A549 (cell line): ENCODE measurements around the gene LCOR. TPM values are rescaled to one million over a fixed set of nuclear protein-coding genes. Genes with fewer than 3 reads are reported as not detected.

Source experiments
- ATAC-seq, 2 experiments: fragments of 200-7000 bp in 1 of 2; fragments of >200 bp in 1 of 2; cut with Nextera tagmentation in 1 of 2; cut with Tn5 transposase in 1 of 2; 3 replicates each; pipeline versions ENCODE4 v1.8.0 to v1.9.1; 2018 to 2020; ENCODE audit warnings: mild to moderate bottlenecking in 1 of 2, moderate library complexity in 1 of 2
- CTCF ChIA-PET: fragments of 300-600 bp; sonication (Branson Sonifier 250); formaldehyde crosslinking; extraction: SDS; loops from one replicate; lab custom pipeline; 2021; ENCODE audit warnings: antibody characterized with exemption, inconsistent platforms; lab: Yijun Ruan, JAX
- POLR2A ChIA-PET: fragments of 350-600 bp; formaldehyde crosslinking; extraction: SDS; loops from one replicate; lab custom pipeline; 2021; ENCODE audit warnings: antibody characterized with exemption, inconsistent platforms; lab: Yijun Ruan, JAX
- DNase-seq, 2 experiments: peaks; one replicate each; pipeline versions ENCODE4 v3.0.0 to v3.0.0-alpha.2; 2011 to 2016; ENCODE audit warnings: low read depth in 1 of 2, low spot score in 1 of 2
- FAIRE-seq: peaks from 2 replicates; lab custom pipeline; 2011; peaks lifted over from hg19 to GRCh38; lab: Jason Lieb, UNC
- H3K27ac ChIP-seq, 2 experiments: fragments of >200 bp; sonication (Bioruptor Twin); formaldehyde crosslinking; 3 replicates each; pipeline ENCODE4 v1.5.1; 2016 to 2017
- H3K4me1 ChIP-seq: fragments of >200 bp; sonication (Bioruptor Twin); formaldehyde crosslinking; 3 replicates; pipeline ENCODE4 v1.6.1; 2016
- H3K4me2 ChIP-seq: fragments of >200 bp; sonication (Bioruptor Twin); formaldehyde crosslinking; 3 replicates; pipeline ENCODE4 v1.6.1; 2016
- H3K4me3 ChIP-seq: fragments of >200 bp; sonication (Bioruptor Twin); formaldehyde crosslinking; 3 replicates; pipeline ENCODE4 v1.5.1; 2016
- H3K9me3 ChIP-seq: fragments of >200 bp; sonication (Bioruptor Twin); formaldehyde crosslinking; 3 replicates; pipeline ENCODE4 v1.6.1; 2016
- BHLHE40 ChIP-seq: IDR thresholded peaks from 2 replicates; pipeline ENCODE4 v1.6.1; 2012; ENCODE audit warnings: low read depth, low read length, inconsistent platforms
- CEBPB ChIP-seq, 2 experiments: fragments of >200 bp in 1 of 2; sonication (Bioruptor Twin) in 1 of 2; formaldehyde crosslinking in 1 of 2; IDR thresholded peaks; 2 replicates each; pipeline ENCODE4 v1.6.1; 2012 to 2016
- CHD4 ChIP-seq: fragments of 200-600 bp; sonication (generic); IDR thresholded peaks from 2 replicates; pipeline ENCODE4 v1.6.1; 2016; ENCODE audit warnings: antibody characterized with exemption, mild to moderate bottlenecking, borderline replicate concordance
- EHMT2 ChIP-seq: fragments of 200-600 bp; sonication (generic); IDR thresholded peaks from 2 replicates; pipeline ENCODE4 v1.6.1; 2016; ENCODE audit warnings: antibody characterized with exemption, low read depth, mild to moderate bottlenecking, moderate library complexity
- ESRRA ChIP-seq: fragments of 150-350 bp; IDR thresholded peaks from 2 replicates; pipeline ENCODE4 v1.6.1; 2014; ENCODE audit warnings: mild to moderate bottlenecking, low read length, borderline replicate concordance
- FOSB ChIP-seq: fragments of 250-450 bp; sonication (Bioruptor Pico); IDR thresholded peaks from 2 replicates; pipeline ENCODE4 v1.5.0; 2020; ENCODE audit warnings: mild to moderate bottlenecking, moderate library complexity
- FOSL2 ChIP-seq, 2 experiments: fragments of 450-650 bp in 1 of 2; fragments of >200 bp in 1 of 2; sonication (Bioruptor Twin) in 1 of 2; formaldehyde crosslinking; IDR thresholded peaks; 2 replicates each; pipeline versions ENCODE4 v1.5.0 to v1.6.1; 2016 to 2020; ENCODE audit warnings: mild to moderate bottlenecking in 1 of 2, moderate library complexity in 1 of 2
- HEYL ChIP-seq: fragments of 250-450 bp; sonication (Bioruptor Pico); IDR thresholded peaks from 2 replicates; pipeline ENCODE4 v1.8.0; 2021; ENCODE audit warnings: mild to moderate bottlenecking, moderate library complexity
- JUN ChIP-seq, 2 experiments: fragments of >200 bp; sonication (Bioruptor Twin); formaldehyde crosslinking; IDR thresholded peaks; 2 replicates in 1 of 2; 3 replicates in 1 of 2; pipeline ENCODE4 v1.6.1; 2016 to 2017
- KDM5A ChIP-seq: fragments of 200-600 bp; sonication (generic); IDR thresholded peaks from 2 replicates; pipeline ENCODE4 v1.6.1; 2016; ENCODE audit warnings: antibody characterized with exemption, mild to moderate bottlenecking
- MYC ChIP-seq: IDR thresholded peaks from 2 replicates; pipeline ENCODE4 v1.6.1; 2012; ENCODE audit warnings: mild to moderate bottlenecking, inconsistent platforms, low read length, improper control_type of control experiment, borderline replicate concordance
- PHF8 ChIP-seq: fragments of 200-600 bp; sonication (generic); IDR thresholded peaks from 2 replicates; pipeline ENCODE4 v1.6.1; 2016; ENCODE audit warnings: low read depth, mild to moderate bottlenecking, antibody characterized with exemption, moderate library complexity, borderline replicate concordance
- POLR2AphosphoS2 ChIP-seq: conservative IDR thresholded peaks from 2 replicates; pipeline ENCODE4 v1.6.1; 2012; ENCODE audit warnings: low read length, improper control_type of control experiment, inconsistent platforms
- RARB ChIP-seq: fragments of 250-450 bp; sonication (Bioruptor Pico); IDR thresholded peaks from 2 replicates; pipeline ENCODE4 v1.8.0; 2021; ENCODE audit warnings: mild to moderate bottlenecking, moderate library complexity
- RNF2 ChIP-seq: fragments of 200-600 bp; sonication (generic); IDR thresholded peaks from 2 replicates; pipeline ENCODE4 v1.6.1; 2016; ENCODE audit warnings: low read depth, mild to moderate bottlenecking, antibody characterized with exemption, moderate library complexity, borderline replicate concordance
- SMC3 ChIP-seq: fragments of >200 bp; sonication (Bioruptor Twin); formaldehyde crosslinking; IDR thresholded peaks from 3 replicates; pipeline ENCODE4 v1.6.1; 2018; ENCODE audit warnings: inconsistent platforms
- TFCP2L1 ChIP-seq: fragments of 250-450 bp; sonication (Bioruptor Pico); IDR thresholded peaks from 2 replicates; pipeline ENCODE4 v1.5.0; 2021; ENCODE audit warnings: mild to moderate bottlenecking
- ZC3H11A ChIP-seq: fragments of 450-650 bp; IDR thresholded peaks from 2 replicates; pipeline ENCODE4 v1.6.1; 2014; ENCODE audit warnings: antibody characterized with exemption, mild to moderate bottlenecking
- ZFP36 ChIP-seq: fragments of 450-650 bp; IDR thresholded peaks from 2 replicates; pipeline ENCODE4 v1.6.1; 2014; ENCODE audit warnings: borderline replicate concordance; ENCODE audit not compliant: partially characterized antibody
- ZSCAN20 ChIP-seq: fragments of 250-450 bp; sonication (Bioruptor Pico); IDR thresholded peaks from 2 replicates; pipeline ENCODE4 v1.8.0; 2022; ENCODE audit warnings: mild to moderate bottlenecking, moderate library complexity
- WGBS: methylation state at CpG from one replicate; pipeline ENCODE4 v1.1.6; 2017; ENCODE audit errors: missing lambda C conversion rate; 5-methylcytosine and 5-hydroxymethylcytosine counted together
- polyA plus RNA-seq, 4 experiments: library from polyadenylated mRNA; depleted of rRNA in 3 of 4; stranded (reverse); fragments of >200 nt; fragmentation: RNase III in 1 of 4; extraction: RNeasy Plus Mini Kit Qiagen cat#74134 plus additional on column Dnase treatment in 1 of 4; gene quantifications; 2 replicates in 3 of 4; 3 replicates in 1 of 4; pipeline ENCODE4 v1.2.3, GENCODE V29; 2011 to 2017
- TF ChIP-seq, protein P1 (sequence below): fragments of 450-650 bp; IDR thresholded peaks from 2 replicates; pipeline ENCODE4 v1.6.1; 2014; ENCODE audit warnings: antibody characterized with exemption
- TF ChIP-seq, protein P2 (sequence below): fragments of 200-600 bp; sonication (generic); IDR thresholded peaks from 2 replicates; pipeline ENCODE4 v1.6.1; 2016; ENCODE audit warnings: antibody characterized with exemption, mild to moderate bottlenecking, moderate library complexity
- TF ChIP-seq, protein P3 (sequence below): fragments of >200 bp; sonication (Bioruptor Twin); formaldehyde crosslinking; IDR thresholded peaks from 3 replicates; pipeline ENCODE4 v1.5.1; 2016

Gene LCOR
- polyA plus RNA-seq, 2 of the 4 experiments (the other 2 are of a cell fraction): 4.8 to 17.6 TPM

DNA sequence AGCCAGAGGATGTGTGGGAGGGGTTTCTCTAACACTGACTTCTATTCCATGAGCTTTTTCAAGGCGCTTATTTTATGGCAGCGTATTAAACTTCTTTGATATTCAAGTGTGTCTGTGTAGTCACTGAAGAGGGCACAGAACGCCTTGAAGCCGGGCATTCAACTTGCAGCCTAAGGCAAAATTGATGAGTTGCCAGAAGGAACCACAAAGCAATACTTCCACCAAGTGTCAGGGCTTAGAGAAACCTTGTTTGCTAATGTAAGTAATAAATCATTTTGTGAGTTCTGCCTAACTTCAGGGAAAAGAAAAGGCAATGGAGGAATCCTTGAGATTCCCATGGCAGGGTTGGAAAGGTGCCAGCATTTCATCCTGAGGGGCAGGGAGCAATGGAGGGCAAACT, 163.8 kb downstream of the LCOR start:
- POLR2A ChIA-PET: no interaction called here
- no peak for DNase-seq
- no peak overlapping the region for H3K4me2 ChIP-seq
- TF ChIP-seq ZFP36 (no peak), SMC3 (no peak), TFCP2L1 (CRISPR knock-in tag) (no peak), PHF8 (no peak), KDM5A (no peak), MYC (no peak)
- TF ChIP-seq, protein P1, sequence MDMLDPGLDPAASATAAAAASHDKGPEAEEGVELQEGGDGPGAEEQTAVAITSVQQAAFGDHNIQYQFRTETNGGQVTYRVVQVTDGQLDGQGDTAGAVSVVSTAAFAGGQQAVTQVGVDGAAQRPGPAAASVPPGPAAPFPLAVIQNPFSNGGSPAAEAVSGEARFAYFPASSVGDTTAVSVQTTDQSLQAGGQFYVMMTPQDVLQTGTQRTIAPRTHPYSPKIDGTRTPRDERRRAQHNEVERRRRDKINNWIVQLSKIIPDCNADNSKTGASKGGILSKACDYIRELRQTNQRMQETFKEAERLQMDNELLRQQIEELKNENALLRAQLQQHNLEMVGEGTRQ: no peak
- TF ChIP-seq, all 56 proteins: peak for 0
- no peak for FAIRE-seq
- no peaks in the 10 kb centered on the region for H3K9me3 ChIP-seq
- no peak for ATAC-seq
- CTCF ChIA-PET: interaction anchor here (0.8 to 1.3 kb wide), 3 partner anchors 13 to 37 kb away, joined by 3 to 4 read pairs (median 3); no protein-coding TSS in a partner anchor
- WGBS: 95% methylated on average over 4 of the region's 4 CpGs
- H3K4me1 ChIP-seq: peaks cover 16% of the 10 kb centered on the region
- no peak overlapping the region for H3K4me3 ChIP-seq
- no peak overlapping the region for H3K27ac ChIP-seq

DNA sequence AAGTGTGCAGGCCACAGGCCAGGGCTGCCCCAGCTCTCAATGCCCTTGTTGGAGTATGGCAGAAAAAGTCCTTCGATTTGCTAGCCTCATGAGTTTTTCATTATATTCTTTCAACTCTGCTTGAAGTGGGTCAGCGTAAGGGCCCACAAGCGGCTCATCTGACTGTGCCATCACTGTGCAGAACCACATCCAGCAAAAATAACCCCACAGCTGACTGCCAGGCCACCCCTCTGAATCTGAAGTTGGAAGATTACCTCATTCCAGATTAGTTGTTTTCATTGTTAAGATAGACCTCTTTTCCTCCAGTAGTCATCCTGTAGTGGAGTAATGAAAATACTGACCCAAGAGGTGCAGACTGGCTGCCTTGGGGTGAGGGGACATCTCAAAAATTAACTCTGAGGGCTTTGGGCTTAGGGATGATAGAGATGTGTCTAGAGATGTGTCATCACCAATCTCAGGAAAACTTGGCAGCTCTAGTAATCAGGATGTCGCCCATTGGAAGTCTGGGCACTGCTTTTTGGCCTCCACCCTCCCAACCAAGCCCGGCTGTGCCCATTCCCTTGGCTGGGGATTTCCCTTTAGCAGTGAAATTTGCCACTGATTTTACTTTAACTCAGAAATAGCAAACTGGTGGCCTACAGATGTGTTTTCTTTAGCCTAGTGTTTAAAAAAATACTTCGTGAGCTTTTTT, 164.3 kb downstream of the LCOR start:
- ChIA-PET CTCF (interaction anchor here (0.9 to 1.3 kb wide), 2 partner anchors 14 to 29 kb away, joined by 3 read pairs; no protein-coding TSS in a partner anchor), POLR2A (no interaction called here)
- H3K27ac ChIP-seq: no peak overlapping the region
- H3K4me3 ChIP-seq: no peak overlapping the region
- H3K9me3 ChIP-seq: no peaks in the 10 kb centered on the region
- FAIRE-seq: no peak
- no peak for ATAC-seq
- DNase-seq: no peak
- no peak for TF ChIP-seq RARB
- no peak for TF ChIP-seq FOSB (CRISPR knock-in tag)
- no peak for TF ChIP-seq MYC
- TF ChIP-seq, protein P2, sequence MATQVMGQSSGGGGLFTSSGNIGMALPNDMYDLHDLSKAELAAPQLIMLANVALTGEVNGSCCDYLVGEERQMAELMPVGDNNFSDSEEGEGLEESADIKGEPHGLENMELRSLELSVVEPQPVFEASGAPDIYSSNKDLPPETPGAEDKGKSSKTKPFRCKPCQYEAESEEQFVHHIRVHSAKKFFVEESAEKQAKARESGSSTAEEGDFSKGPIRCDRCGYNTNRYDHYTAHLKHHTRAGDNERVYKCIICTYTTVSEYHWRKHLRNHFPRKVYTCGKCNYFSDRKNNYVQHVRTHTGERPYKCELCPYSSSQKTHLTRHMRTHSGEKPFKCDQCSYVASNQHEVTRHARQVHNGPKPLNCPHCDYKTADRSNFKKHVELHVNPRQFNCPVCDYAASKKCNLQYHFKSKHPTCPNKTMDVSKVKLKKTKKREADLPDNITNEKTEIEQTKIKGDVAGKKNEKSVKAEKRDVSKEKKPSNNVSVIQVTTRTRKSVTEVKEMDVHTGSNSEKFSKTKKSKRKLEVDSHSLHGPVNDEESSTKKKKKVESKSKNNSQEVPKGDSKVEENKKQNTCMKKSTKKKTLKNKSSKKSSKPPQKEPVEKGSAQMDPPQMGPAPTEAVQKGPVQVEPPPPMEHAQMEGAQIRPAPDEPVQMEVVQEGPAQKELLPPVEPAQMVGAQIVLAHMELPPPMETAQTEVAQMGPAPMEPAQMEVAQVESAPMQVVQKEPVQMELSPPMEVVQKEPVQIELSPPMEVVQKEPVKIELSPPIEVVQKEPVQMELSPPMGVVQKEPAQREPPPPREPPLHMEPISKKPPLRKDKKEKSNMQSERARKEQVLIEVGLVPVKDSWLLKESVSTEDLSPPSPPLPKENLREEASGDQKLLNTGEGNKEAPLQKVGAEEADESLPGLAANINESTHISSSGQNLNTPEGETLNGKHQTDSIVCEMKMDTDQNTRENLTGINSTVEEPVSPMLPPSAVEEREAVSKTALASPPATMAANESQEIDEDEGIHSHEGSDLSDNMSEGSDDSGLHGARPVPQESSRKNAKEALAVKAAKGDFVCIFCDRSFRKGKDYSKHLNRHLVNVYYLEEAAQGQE: no peak
- no peak for TF ChIP-seq CEBPB (IDR thresholded peaks at IDR 0.05)
- TF ChIP-seq HEYL: no peak
- no peak for TF ChIP-seq ZC3H11A
- no peak for TF ChIP-seq CHD4
- TF ChIP-seq POLR2AphosphoS2: no peak
- no peak for TF ChIP-seq KDM5A
- TF ChIP-seq RNF2: no peak
- no peak for TF ChIP-seq ESRRA
- no peak for TF ChIP-seq SMC3
- TF ChIP-seq ZSCAN20 (CRISPR knock-in tag): no peak
- TF ChIP-seq BHLHE40: no peak
- TF ChIP-seq, protein P3, sequence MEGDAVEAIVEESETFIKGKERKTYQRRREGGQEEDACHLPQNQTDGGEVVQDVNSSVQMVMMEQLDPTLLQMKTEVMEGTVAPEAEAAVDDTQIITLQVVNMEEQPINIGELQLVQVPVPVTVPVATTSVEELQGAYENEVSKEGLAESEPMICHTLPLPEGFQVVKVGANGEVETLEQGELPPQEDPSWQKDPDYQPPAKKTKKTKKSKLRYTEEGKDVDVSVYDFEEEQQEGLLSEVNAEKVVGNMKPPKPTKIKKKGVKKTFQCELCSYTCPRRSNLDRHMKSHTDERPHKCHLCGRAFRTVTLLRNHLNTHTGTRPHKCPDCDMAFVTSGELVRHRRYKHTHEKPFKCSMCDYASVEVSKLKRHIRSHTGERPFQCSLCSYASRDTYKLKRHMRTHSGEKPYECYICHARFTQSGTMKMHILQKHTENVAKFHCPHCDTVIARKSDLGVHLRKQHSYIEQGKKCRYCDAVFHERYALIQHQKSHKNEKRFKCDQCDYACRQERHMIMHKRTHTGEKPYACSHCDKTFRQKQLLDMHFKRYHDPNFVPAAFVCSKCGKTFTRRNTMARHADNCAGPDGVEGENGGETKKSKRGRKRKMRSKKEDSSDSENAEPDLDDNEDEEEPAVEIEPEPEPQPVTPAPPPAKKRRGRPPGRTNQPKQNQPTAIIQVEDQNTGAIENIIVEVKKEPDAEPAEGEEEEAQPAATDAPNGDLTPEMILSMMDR: no peak
- TF ChIP-seq JUN (IDR thresholded peaks at IDR 0.05): no peak
- no peak for TF ChIP-seq EHMT2
- no peak for TF ChIP-seq FOSL2 (IDR thresholded peaks at IDR 0.05)
- TF ChIP-seq FOSL2 (CRISPR knock-in tag; IDR thresholded peaks at IDR 0.05): no peak
- TF ChIP-seq TFCP2L1 (CRISPR knock-in tag): no peak
- H3K4me1 ChIP-seq: peaks cover 16% of the 10 kb centered on the region
- WGBS: 86% methylated on average over 6 of the region's 6 CpGs
- H3K4me2 ChIP-seq: no peak overlapping the region
